ENCODE data around the gene ERC1. TPM values are rescaled to one million over a fixed set of nuclear protein-coding genes. Genes with fewer than 3 reads are reported as not detected.

The ERC1 gene
- polyA plus RNA-seq, 2 of the 4 experiments (the other 2 are of a cell fraction): 14.2 to 20.9 TPM

GRCh38 chr12:1212526-1212925, 221.5 kb downstream of the ERC1 start:
- TF ChIP-seq RFX5 (IDR thresholded peaks at IDR 0.05): no peak
- TF ChIP-seq CEBPB (IDR thresholded peaks at IDR 0.05): no peak
- no peak for TF ChIP-seq PHF8 (IDR thresholded peaks at IDR 0.05; ENCODE audit: borderline replicate concordance, low read depth)
- TF ChIP-seq ZC3H11A (IDR thresholded peaks at IDR 0.05): no peak
- no peak for TF ChIP-seq HDAC2 (IDR thresholded peaks at IDR 0.05)
- no peak for TF ChIP-seq TP53 (CRISPR knock-in tag; IDR thresholded peaks at IDR 0.05)
- no peak for TF ChIP-seq CHD2 (IDR thresholded peaks at IDR 0.05; ENCODE audit: low read length, partially characterized antibody)
- no peak for TF ChIP-seq RAD21 (conservative IDR thresholded peaks at IDR 0.05 in 1 of 2, IDR thresholded peaks at IDR 0.05 in 1 of 2)
- no peak for TF ChIP-seq ATOH8 (CRISPR knock-in tag; IDR thresholded peaks at IDR 0.05; ENCODE audit: low read depth)
- TF ChIP-seq ESRRA (IDR thresholded peaks at IDR 0.05; ENCODE audit: borderline replicate concordance, low read length): no peak
- no peak for TF ChIP-seq HOXA7 (CRISPR knock-in tag; IDR thresholded peaks at IDR 0.05)
- Histone ChIP-seq H3K4me2 (no peak overlapping the region), H3K27ac (no peak overlapping the region), H3K4me3 (no peak overlapping the region), H3K9me3 (no peaks in the 10 kb centered on the region), H3K4me1 (peaks cover 10% of the 10 kb centered on the region)
- ATAC-seq: no peak
- WGBS (ENCODE audit: missing lambda C conversion rate): 91% methylated on average over 8 of the region's 8 CpGs
- DNase-seq (ENCODE audit: low read depth in 1 of 2, low spot score in 1 of 2): no peak
- no peak for FAIRE-seq
- ChIA-PET CTCF (interaction anchor here (1.0 to 1.4 kb wide), 3 partner anchors 15 to 371 kb away, joined by 3 to 6 read pairs (median 4); no protein-coding TSS in a partner anchor), POLR2A (no interaction called here)

GRCh38 chr12:1213205-1213604, 222.2 kb downstream of the ERC1 start:
- no peak overlapping the region for H3K4me3 ChIP-seq
- ChIA-PET CTCF (interaction anchor here (0.6 to 1.0 kb wide), 3 partner anchors 16 to 370 kb away, joined by 3 to 6 read pairs (median 3); no protein-coding TSS in a partner anchor), POLR2A (no interaction called here)
- FAIRE-seq: no peak
- ATAC-seq: no peak
- DNase-seq (ENCODE audit: low read depth in 1 of 2, low spot score in 1 of 2): no peak
- no peaks in the 10 kb centered on the region for H3K9me3 ChIP-seq
- H3K27ac ChIP-seq: no peak overlapping the region
- peaks cover 17% of the 10 kb centered on the region for H3K4me1 ChIP-seq
- 94% methylated on average over 6 of the region's 6 CpGs for WGBS (ENCODE audit: missing lambda C conversion rate)
- H3K4me2 ChIP-seq: no peak overlapping the region
- TF ChIP-seq ZNF302 (CRISPR knock-in tag; IDR thresholded peaks at IDR 0.05) (no peak), HEYL (CRISPR knock-in tag; IDR thresholded peaks at IDR 0.05) (no peak), RFX5 (IDR thresholded peaks at IDR 0.05) (no peak), ZC3H11A (IDR thresholded peaks at IDR 0.05) (no peak)

- WGBS (ENCODE audit: missing lambda C conversion rate): 94% methylated on average over 7 of the region's 7 CpGs
- H3K9me3 ChIP-seq: no peaks in the 10 kb centered on the region
- ATAC-seq (no peak), FAIRE-seq (no peak), DNase-seq (ENCODE audit: low read depth in 1 of 2, low spot score in 1 of 2) (no peak)
- H3K4me1 ChIP-seq: peaks cover 20% of the 10 kb centered on the region
- ChIA-PET POLR2A (no interaction called here), CTCF (interaction anchor here (0.6 to 1.0 kb wide), 2 partner anchors 350 to 369 kb away, joined by 3 read pairs; no protein-coding TSS in a partner anchor)
- no peak overlapping the region for H3K27ac ChIP-seq
- no peak overlapping the region for H3K4me2 ChIP-seq
- no peak overlapping the region for H3K4me3 ChIP-seq
- no peak for TF ChIP-seq HMGXB4 (CRISPR knock-in tag; IDR thresholded peaks at IDR 0.05; ENCODE audit: borderline replicate concordance)
- no peak for TF ChIP-seq ZNF302 (CRISPR knock-in tag; IDR thresholded peaks at IDR 0.05)
- no peak for TF ChIP-seq REST (IDR thresholded peaks at IDR 0.05)
- no peak for TF ChIP-seq RAD21 (conservative IDR thresholded peaks at IDR 0.05 in 1 of 2, IDR thresholded peaks at IDR 0.05 in 1 of 2)
- no peak for TF ChIP-seq TP53 (CRISPR knock-in tag; IDR thresholded peaks at IDR 0.05)
- no peak for TF ChIP-seq MAX (IDR thresholded peaks at IDR 0.05)
- no peak for TF ChIP-seq RFX5 (IDR thresholded peaks at IDR 0.05)
- no peak for TF ChIP-seq POLR2A (IDR thresholded peaks at IDR 0.05; ENCODE audit: low read length)
- no peak for TF ChIP-seq HDAC2 (IDR thresholded peaks at IDR 0.05)
- TF ChIP-seq ELK1 (IDR thresholded peaks at IDR 0.05; ENCODE audit: low read depth, low read length): no peak
- no peak for TF ChIP-seq FOSB (CRISPR knock-in tag; IDR thresholded peaks at IDR 0.05)
- no peak for TF ChIP-seq CEBPB (IDR thresholded peaks at IDR 0.05)
- TF ChIP-seq ZFP36 (IDR thresholded peaks at IDR 0.05; ENCODE audit: borderline replicate concordance, partially characterized antibody): no peak
- TF ChIP-seq CBX8 (IDR thresholded peaks at IDR 0.05): no peak
- TF ChIP-seq ZC3H11A (IDR thresholded peaks at IDR 0.05): no peak
- TF ChIP-seq FOSL2 (IDR thresholded peaks at IDR 0.05): no peak
- TF ChIP-seq FOSL2 (CRISPR knock-in tag; IDR thresholded peaks at IDR 0.05): no peak
- no peak for TF ChIP-seq PBX3 (IDR thresholded peaks at IDR 0.05)
Measured at GRCh38 chr12:1213618-1214205, 222.7 kb downstream of the ERC1 start.
